Natural killer cell (primary cell): ENCODE results near the gene TRAPPC13. TPM values are rescaled to one million over a fixed set of nuclear protein-coding genes. Genes with fewer than 3 reads are reported as not detected.

Source experiments
- ATAC-seq, 3 donors: fragments of 150-1000 bp in 2 of 3; fragments of 200-7000 bp in 1 of 3; cut with Tn5 transposase; 1 replicate in 1 of 3; 2 replicates in 2 of 3; pipeline ENCODE4 v1.10.0; 2021; ENCODE audit warnings: mild to moderate bottlenecking in 2 of 3, moderate library complexity in 2 of 3
- DNase-seq, 2 donors: peaks; one replicate each; pipeline versions ENCODE4 v3.0.0 to v3.0.0-alpha.2; 2013 to 2021; ENCODE audit warnings: mixed read lengths in 1 of 2
- H3K27ac ChIP-seq: one replicate; pipeline ENCODE4 v1.5.1; 2013; ENCODE audit warnings: mild to moderate bottlenecking, low read length
- H3K27me3 ChIP-seq: one replicate; pipeline ENCODE4 v1.6.1; 2013; ENCODE audit warnings: low read length; ENCODE audit not compliant: control insufficient read depth, insufficient read depth
- H3K36me3 ChIP-seq: one replicate; pipeline ENCODE4 v1.6.1; 2013; ENCODE audit warnings: low read length; ENCODE audit not compliant: control insufficient read depth, insufficient read depth
- H3K4me1 ChIP-seq: one replicate; pipeline ENCODE4 v1.6.1; 2013; ENCODE audit warnings: low read length; ENCODE audit not compliant: control insufficient read depth, insufficient read depth
- H3K4me3 ChIP-seq: one replicate; pipeline ENCODE4 v1.5.1; 2013; ENCODE audit warnings: low read length
- H3K9me3 ChIP-seq: one replicate; pipeline ENCODE4 v1.6.1; 2013; ENCODE audit warnings: low read length; ENCODE audit not compliant: control insufficient read depth, insufficient read depth
- H3K27ac Mint-ChIP-seq, 2 donors: one replicate each; pipeline ENCODE4 v1.8.0; 2022; ENCODE audit warnings: mild to moderate bottlenecking in 2 of 2, mixed read lengths in 2 of 2, moderate library complexity in 1 of 2
- H3K27me3 Mint-ChIP-seq, 2 donors: one replicate each; pipeline ENCODE4 v1.8.0; 2022; ENCODE audit warnings: low read depth in 2 of 2, mixed read lengths in 2 of 2
- H3K36me3 Mint-ChIP-seq: one replicate; pipeline ENCODE4 v1.8.0; 2022; ENCODE audit warnings: mixed read lengths
- H3K4me1 Mint-ChIP-seq, 2 donors: one replicate each; pipeline ENCODE4 v1.8.0; 2022; ENCODE audit warnings: mixed read lengths in 2 of 2
- H3K4me3 Mint-ChIP-seq: one replicate; pipeline ENCODE4 v1.8.0; 2022; ENCODE audit warnings: mild to moderate bottlenecking, moderate library complexity, mixed read lengths
- H3K9me3 Mint-ChIP-seq, 2 donors: one replicate each; pipeline ENCODE4 v1.8.0; 2022; ENCODE audit warnings: mixed read lengths in 2 of 2
- CTCF ChIP-seq: fragments of 200-600 bp; IDR thresholded peaks from one replicate; pipeline ENCODE4 v1.8.0; 2022; ENCODE audit warnings: antibody characterized with exemption
- WGBS: methylation state at CpG from one replicate; pipeline ENCODE4 v1.1.7; 2013; ENCODE audit warnings: missing lambda C conversion rate; ENCODE audit not compliant: insufficient coverage; 5-methylcytosine and 5-hydroxymethylcytosine counted together
- intact Hi-C: fragments of 100-400 bp; cut with micrococcal nuclease; formaldehyde crosslinking; loops from one replicate; pipeline ENCODE4 v1.14.2; 2022
- total RNA-seq, 4 donors: library from RNA; stranded (reverse); fragments of 120-200 nt in 1 of 4; gene quantifications; one replicate each; pipeline versions ENCODE4 v1.2.3 to v1.2.4, GENCODE V29; 2013 to 2022

TRAPPC13 gene
- total RNA-seq, 3 donors from 2014 or later (not counting 1 experiment from before 2014, with no cell fraction given), result 20.9 to 27.5 (median 25.6) TPM

GRCh38 chr5:65704621-65705239 is 79.9 kb downstream of the TRAPPC13 start:
- Mint-ChIP-seq H3K27ac (no peak overlapping the region), H3K27me3 (no peaks in the 10 kb centered on the region), H3K9me3 (no peaks in the 10 kb centered on the region), H3K4me3 (no peak overlapping the region), H3K4me1 (no peaks in the 10 kb centered on the region), H3K36me3 (no peaks in the 10 kb centered on the region)
- no peaks in the 10 kb centered on the region for H3K4me1 ChIP-seq
- no peaks in the 10 kb centered on the region for H3K9me3 ChIP-seq
- ATAC-seq, result no peak
- DNase-seq, result no peak
- H3K27me3 ChIP-seq, result no peaks in the 10 kb centered on the region
- no peak for TF ChIP-seq CTCF
- WGBS, result 84% methylated on average over 2 of the region's 2 CpGs
- intact Hi-C loops, result no loop called here
- no peak overlapping the region for H3K27ac ChIP-seq
- no peak overlapping the region for H3K4me3 ChIP-seq
- H3K36me3 ChIP-seq, result peaks cover 8% of the 10 kb centered on the region

GRCh38 chr5:65707663-65708062 is 82.8 kb downstream of the TRAPPC13 start:
- no peaks in the 10 kb centered on the region for H3K4me1 Mint-ChIP-seq
- no peak overlapping the region for H3K27ac Mint-ChIP-seq
- no peak for TF ChIP-seq CTCF
- Histone ChIP-seq H3K4me1 (no peaks in the 10 kb centered on the region), H3K27me3 (no peaks in the 10 kb centered on the region), H3K27ac (no peak overlapping the region), H3K9me3 (no peaks in the 10 kb centered on the region), H3K4me3 (no peak overlapping the region), H3K36me3 (peaks cover 19% of the 10 kb centered on the region)
- no peak for ATAC-seq
- no peaks in the 10 kb centered on the region for H3K9me3 Mint-ChIP-seq
- intact Hi-C loops, result no loop called here
- no peaks in the 10 kb centered on the region for H3K36me3 Mint-ChIP-seq
- no peaks in the 10 kb centered on the region for H3K27me3 Mint-ChIP-seq
- WGBS, result 100% methylated on average over 4 of the region's 4 CpGs
- H3K4me3 Mint-ChIP-seq, result no peak overlapping the region
- DNase-seq, result no peak

GRCh38 chr5:65708145-65708544 is 83.3 kb downstream of the TRAPPC13 start:
- no peak for DNase-seq
- Histone ChIP-seq H3K27ac (no peak overlapping the region), H3K4me1 (no peaks in the 10 kb centered on the region), H3K36me3 (peaks cover 19% of the 10 kb centered on the region), H3K9me3 (no peaks in the 10 kb centered on the region), H3K4me3 (no peak overlapping the region), H3K27me3 (no peaks in the 10 kb centered on the region)
- H3K4me1 Mint-ChIP-seq, result no peaks in the 10 kb centered on the region
- 99% methylated on average over 4 of the region's 4 CpGs for WGBS
- no peak for TF ChIP-seq CTCF
- no peaks in the 10 kb centered on the region for H3K36me3 Mint-ChIP-seq
- intact Hi-C loops, result no loop called here
- H3K27me3 Mint-ChIP-seq, result no peaks in the 10 kb centered on the region
- H3K4me3 Mint-ChIP-seq, result no peak overlapping the region
- no peaks in the 10 kb centered on the region for H3K9me3 Mint-ChIP-seq
- ATAC-seq, result no peak
- no peak overlapping the region for H3K27ac Mint-ChIP-seq

Other genes starting within 250 kb of the TRAPPC13 start
- gene ADAMTS6, start 143.1 kb upstream of the TRAPPC13 start, total RNA-seq, result 1 to 10 TPM in 2 of 3 donors, under 1 TPM in 1; 0.47 to 1.4 (median 1.1) TPM
- gene CENPK, start 61.9 kb upstream of the TRAPPC13 start, total RNA-seq, result 10 to 100 TPM; 22.0 to 32.0 (median 26.1) TPM
- gene PPWD1, start 61.7 kb upstream of the TRAPPC13 start, total RNA-seq, result 10 to 100 TPM; 77.0 to 91.3 (median 85.6) TPM
- 10 to 100 TPM; 13.4 to 23.3 (median 18.8) TPM for gene TRIM23, start 694 bp upstream of the TRAPPC13 start, total RNA-seq
- 10 to 100 TPM; 11.0 to 16.7 (median 12.7) TPM for gene SHLD3, start within 50 bp of the TRAPPC13 start, total RNA-seq
- 10 to 100 TPM in 2 of 3 donors, 1 to 10 TPM in 1; 6.9 to 12.0 (median 10.0) TPM for gene SGTB, start 97.1 kb downstream of the TRAPPC13 start, total RNA-seq
- 1 to 10 TPM in 2 of 3 donors, under 1 TPM in 1; 0.86 to 2.0 (median 1.3) TPM for gene NLN, start 97.2 kb downstream of the TRAPPC13 start, total RNA-seq